ENCODE measurements around the gene SEC14L1.

Gene SEC14L1

GRCh38 chr17:77188084-77189066 lies 47.6 kb downstream of the SEC14L1 start:
- no peak for DNase-seq (ENCODE audit: low read depth in 2 of 2, low spot score in 1 of 2)

DNA sequence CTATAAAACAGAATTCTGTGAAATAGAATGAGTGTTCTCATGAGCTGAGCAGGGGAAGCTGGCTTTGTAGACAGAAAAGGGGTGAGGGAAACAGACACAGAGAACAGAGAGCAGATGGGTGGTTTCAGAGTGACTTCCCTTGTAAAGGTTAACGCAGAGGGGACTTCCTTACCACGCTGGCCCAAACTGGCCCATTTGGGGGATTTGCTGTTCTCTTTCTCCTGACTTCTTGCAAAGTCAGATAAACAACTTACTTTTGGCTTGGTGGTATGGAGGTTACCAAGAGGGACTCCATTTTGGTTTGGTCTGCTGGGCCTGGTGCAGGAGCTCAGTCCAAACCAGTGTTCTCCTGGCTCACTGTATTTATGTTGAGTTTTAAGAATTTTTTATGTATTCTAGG lies 48.4 kb downstream of the SEC14L1 start:
- DNase-seq (ENCODE audit: low read depth in 2 of 2, low spot score in 1 of 2) = no peak

- DNase-seq (ENCODE audit: low read depth in 2 of 2, low spot score in 1 of 2) = no peak
Measured at GRCh38 chr17:77190576-77190975, 49.8 kb downstream of the SEC14L1 start.

DNA sequence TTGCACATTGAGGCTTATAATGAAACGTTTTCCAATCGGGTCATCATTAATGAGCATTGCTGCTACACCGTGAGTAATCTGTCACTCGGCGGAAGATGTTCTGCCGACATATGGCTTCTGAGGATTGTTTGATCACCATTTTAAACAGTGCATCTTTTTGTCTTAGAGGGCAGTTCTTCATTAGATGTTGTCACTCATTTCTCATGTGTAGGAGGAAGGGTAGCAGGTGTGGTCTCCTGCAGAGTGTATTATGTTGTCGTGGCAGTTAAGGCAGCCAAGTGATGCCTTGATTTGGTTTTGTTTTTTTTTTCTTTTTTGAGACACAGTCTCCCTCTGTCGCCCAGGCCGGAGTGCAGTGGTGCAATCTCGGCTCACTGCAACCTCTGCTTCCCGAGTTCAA lies 50.5 kb downstream of the SEC14L1 start:
- no peak for DNase-seq (ENCODE audit: low read depth in 2 of 2, low spot score in 1 of 2)

DNA sequence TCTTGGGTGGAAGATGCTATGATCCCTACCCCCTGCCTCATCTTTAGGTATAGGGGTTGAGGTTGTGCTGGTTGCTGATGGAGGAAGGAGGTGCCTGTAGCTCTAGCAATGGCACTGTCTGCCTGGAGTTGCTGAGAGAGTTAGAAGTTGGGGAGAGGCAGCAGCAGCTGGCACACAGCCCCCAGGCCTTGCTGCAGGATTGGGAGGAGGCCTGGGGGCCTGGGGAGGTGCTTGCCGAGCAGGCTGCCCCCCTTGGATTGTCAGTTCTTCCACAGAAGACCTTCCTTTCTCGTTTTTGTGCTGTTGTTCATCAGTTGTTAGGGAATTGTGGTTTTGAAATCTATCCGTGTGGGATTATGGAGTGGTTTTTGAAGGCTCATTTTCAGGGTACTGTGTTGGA lies 52.9 kb downstream of the SEC14L1 start:
- no peak for DNase-seq (ENCODE audit: low read depth in 2 of 2, low spot score in 1 of 2)

- no peak for DNase-seq (ENCODE audit: low read depth in 2 of 2, low spot score in 1 of 2)
Measured at GRCh38 chr17:77194179-77194578, 53.4 kb downstream of the SEC14L1 start.

DNA sequence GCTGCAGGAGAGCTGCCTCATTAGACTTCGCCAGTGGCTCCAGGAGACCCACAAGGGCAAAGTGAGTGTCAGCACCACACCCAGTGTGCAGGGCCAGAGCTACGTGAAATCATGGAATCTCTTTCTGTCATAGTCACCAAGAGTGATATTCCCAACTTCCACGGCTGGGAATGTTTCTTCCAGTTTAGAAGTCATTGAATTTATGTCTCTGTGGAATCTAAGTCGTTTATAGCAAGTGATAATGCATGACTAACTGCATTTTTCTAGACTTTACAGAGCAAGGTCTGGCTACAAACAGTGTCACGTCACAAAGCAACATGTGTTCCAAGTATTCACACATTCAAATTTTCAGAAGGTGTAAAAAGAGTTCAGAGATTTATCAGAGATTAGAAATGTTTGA lies 55.5 kb downstream of the SEC14L1 start:
- no peak for DNase-seq (ENCODE audit: low read depth in 2 of 2, low spot score in 1 of 2)

- DNase-seq (ENCODE audit: low read depth in 2 of 2, low spot score in 1 of 2) = no peak
Measured at GRCh38 chr17:77197115-77197514, 56.3 kb downstream of the SEC14L1 start.

DNA sequence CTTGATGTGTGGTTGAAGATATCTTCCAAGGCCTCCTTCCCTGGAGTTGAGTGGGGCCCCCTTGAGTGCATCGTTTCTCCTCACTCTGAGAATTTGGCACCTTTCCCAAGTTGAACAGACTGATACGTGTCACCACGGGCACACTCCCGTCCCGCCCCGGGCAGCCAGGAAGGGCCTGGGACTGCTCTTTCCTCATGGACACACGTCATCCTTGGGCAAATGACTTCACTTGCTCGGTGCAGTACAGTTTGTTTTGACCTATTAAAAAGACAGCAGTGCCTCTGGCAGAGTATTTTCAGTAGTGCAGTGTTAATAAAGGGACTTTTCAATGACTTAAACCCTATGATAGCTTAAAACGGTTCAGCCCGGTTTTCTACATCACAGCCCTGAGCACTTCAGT lies 59.9 kb downstream of the SEC14L1 start:
- DNase-seq (ENCODE audit: low read depth in 2 of 2, low spot score in 1 of 2) = no peak

DNA sequence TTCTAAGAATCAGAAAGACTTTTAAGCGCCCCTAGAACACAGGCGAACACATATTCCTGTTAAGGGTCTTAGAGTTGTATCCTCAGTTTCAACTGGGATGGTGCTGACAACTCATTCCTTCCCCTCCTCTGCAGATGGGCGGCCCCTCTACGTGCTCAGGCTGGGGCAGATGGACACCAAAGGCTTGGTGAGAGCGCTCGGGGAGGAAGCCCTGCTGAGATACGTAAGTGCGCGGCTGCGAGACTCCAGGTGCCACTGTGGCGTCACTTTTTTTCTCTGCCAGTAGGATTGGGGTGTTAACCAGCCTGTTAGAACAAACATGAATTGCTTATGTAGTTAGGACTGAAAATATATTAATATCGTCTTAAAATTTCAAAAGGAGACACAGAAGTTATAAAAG lies 62.7 kb downstream of the SEC14L1 start:
- DNase-seq (ENCODE audit: low read depth in 2 of 2, low spot score in 1 of 2) = no peak

GRCh38 chr17:77203846-77204245 lies 63.1 kb downstream of the SEC14L1 start:
- DNase-seq (ENCODE audit: low read depth in 2 of 2, low spot score in 1 of 2) = no peak

DNA sequence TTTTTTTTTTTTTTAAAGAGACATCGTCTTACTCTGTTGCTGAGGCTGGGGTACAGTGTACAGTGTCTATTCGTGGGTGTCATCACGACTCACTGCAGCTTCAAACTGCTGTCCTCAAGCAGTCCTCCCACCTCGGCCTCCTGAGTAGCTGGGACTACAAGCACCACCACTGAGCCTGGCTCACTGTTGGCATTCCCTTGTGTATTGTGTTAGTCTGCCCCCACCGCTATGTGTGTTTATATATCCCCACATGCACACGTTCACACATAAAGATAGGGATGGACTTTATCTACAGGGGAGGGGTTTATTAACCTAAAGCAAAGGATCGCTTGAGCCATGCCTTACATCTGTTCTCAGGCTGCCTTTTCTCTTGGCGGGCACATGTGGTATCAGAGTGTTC lies 63.8 kb downstream of the SEC14L1 start:
- DNase-seq (ENCODE audit: low read depth in 2 of 2, low spot score in 1 of 2) = no peak

DNA sequence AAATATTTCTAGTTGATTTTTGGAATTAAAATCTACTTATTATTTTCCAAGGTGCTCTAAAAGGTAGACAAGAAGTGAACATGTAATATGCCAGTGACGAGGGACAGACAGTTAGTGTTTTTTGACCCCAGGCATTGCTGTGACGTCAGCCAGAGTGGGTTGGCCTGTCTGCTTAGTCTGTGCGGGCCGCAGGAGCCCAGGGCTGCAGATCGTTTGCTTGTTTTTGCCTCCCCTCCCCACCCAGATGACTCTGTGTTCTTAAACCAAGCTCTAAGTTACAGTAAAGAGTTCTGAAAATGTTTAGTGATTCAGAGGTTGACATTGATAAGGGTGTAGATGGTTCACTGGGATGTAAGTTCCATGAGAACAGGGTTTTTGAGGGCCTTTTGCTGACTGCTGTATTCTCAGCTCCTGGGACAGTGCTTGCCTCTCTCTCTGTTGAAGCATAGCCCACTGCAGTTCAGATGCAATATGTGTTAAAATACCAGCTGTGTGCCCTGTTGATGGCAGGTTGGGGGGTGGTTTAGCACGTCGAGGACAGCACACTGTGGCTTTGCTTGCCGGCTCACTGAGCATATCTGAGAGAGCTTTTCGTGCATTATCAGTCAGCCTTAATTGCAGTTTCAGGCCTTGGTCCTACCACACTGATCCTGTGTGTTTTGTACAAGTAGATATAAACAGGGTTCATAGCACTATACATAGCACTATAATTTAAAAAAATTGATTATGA lies 64.8 kb downstream of the SEC14L1 start:
- no peak for DNase-seq (ENCODE audit: low read depth in 2 of 2, low spot score in 1 of 2)

DNA sequence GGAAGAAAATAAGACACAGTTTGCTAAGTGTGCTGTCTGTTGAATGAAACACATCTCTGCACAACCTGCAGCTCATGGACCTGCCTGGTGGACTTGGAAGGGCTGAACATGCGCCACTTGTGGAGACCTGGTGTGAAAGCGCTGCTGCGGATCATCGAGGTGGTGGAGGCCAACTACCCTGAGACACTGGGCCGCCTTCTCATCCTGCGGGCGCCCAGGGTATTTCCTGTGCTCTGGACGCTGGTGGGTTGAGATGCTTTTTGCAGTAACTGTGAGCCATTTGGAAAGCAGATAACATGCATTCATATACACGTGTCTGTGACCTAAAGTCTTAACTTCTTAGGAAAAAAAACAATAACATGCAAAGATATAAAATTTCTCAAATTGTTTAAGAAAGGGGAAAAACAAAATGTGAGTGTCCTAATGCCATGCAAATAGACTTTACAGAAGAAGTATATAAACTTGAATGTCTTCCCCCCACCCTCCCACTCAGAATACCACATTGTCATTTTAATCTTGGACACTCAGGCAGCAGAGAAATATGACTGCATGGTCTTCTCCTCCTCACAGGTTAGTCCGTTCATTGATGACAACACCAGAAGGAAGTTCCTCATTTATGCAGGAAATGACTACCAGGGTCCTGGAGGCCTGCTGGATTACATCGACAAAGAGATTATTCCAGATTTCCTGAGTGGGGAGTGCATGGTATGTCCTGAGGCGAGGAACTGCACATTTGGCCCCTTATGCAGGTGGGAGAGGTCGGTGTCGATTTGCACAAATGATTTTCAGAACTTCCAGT lies 65.6 kb downstream of the SEC14L1 start:
- DNase-seq (ENCODE audit: low read depth in 2 of 2, low spot score in 1 of 2) = no peak

GRCh38 chr17:77207689-77208216 lies 67.0 kb downstream of the SEC14L1 start:
- no peak for DNase-seq (ENCODE audit: low read depth in 2 of 2, low spot score in 1 of 2)

DNA sequence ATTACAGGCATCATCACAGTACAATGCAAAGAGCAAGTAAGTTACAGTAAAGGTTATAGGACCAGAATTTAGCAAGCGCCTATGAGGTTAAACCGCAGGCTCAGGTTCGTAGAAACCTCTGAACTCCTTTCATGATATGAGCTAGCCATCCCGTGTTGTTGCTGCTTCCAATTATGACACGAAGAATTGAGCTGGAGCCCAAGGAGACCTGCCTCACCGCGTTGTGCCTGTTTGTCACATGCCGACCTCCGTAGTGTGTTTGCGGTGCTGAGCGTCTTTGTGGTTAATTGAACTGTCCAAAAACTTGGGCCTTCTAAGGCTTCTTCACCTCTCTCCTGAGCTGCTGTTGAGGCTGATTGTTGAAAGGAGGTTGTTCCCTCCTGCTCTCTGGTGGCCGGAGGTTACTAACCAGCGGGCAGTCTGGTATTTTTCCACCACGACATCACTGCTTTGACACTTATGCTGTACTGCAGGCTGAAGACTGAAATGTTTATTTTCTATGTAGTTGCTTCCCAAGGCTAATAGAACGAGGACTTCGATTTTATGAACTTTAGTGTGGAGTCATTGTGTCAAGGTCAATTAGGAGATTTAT lies 67.5 kb downstream of the SEC14L1 start:
- no peak for DNase-seq (ENCODE audit: low read depth in 2 of 2, low spot score in 1 of 2)

GRCh38 chr17:77208856-77209255 lies 68.1 kb downstream of the SEC14L1 start:
- no peak for DNase-seq (ENCODE audit: low read depth in 2 of 2, low spot score in 1 of 2)

- DNase-seq (ENCODE audit: low read depth in 2 of 2, low spot score in 1 of 2) = no peak
Measured at GRCh38 chr17:77209330-77209748, 68.6 kb downstream of the SEC14L1 start.

DNA sequence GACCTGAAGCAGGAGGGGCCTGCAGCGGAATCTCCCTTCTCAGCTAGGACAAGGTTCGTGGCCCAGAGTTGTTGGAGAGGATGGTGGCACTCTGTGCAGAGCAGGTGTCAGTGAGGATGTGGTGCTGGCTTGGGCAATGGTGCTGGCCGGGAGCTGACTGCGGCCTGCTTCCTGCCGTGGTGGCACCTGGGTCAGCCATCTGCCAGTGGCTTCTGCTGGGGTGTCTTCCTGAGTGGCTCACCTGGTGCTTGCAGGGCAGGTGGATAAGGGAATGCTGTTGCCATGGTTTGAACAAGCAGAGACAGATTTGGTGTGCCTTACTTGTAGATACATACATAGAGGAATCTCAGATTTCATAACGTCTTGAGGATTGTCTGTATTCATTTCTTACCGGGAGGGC lies 69.6 kb downstream of the SEC14L1 start:
- DNase-seq (ENCODE audit: low read depth in 2 of 2, low spot score in 1 of 2) = no peak

DNA sequence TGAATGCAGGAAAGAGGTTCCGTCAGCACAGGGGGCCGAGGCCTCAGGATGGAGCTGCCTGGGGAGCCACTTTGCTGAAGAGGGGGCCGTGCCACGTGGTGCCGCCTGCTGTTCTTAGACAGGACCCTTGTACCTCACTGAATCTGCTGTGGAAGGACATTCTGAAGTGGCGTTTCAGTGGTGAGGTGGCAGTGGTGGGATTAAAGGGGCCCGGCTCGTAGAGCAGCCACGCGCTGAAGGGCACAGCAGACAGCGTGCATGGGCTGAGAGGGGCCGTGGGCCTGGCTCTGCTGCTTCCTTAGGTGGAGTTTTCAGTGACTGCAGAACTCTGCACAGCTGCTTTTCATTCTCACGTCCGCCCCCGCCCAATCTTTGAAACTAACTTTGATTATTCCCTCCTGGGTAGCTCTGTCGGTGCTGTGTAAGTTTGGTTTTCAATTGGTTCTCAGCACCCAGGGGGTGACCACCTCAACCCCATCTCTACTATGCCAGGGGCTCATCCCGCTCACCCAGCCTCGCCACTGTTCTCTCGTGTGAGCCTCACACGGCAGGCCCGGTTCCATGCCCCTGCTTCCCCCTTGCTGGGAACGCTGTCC lies 70.3 kb downstream of the SEC14L1 start:
- no peak for DNase-seq (ENCODE audit: low read depth in 2 of 2, low spot score in 1 of 2)

Measured in stimulated activated CD8-positive, alpha-beta memory T cell treated with anti-CD3 and anti-CD28 coated beads, Interleukin-4, amount 100 ng/mL, for 4 hours (primary cell).